OCI-LY7 (cell line): ENCODE results near the gene PSMG4. TPM values are rescaled to one million over a fixed set of nuclear protein-coding genes. Genes with fewer than 3 reads are reported as not detected.
"Not testable (repeated sequence)": the region's sequence is repeated elsewhere in the genome, so short reads cannot be mapped to it uniquely, and the experiment has no call there.

ENCODE experiments used
- BruUV-seq: library from RNA; stranded (reverse); fragments of 400-500 nt; replicated peaks from 2 replicates; lab custom pipeline; 2021; lab: Mats Ljungman, UMichigan
- CTCF ChIA-PET: fragments of 300-600 bp; sonication (Branson Sonifier 250); formaldehyde crosslinking; loops from one replicate; lab custom pipeline; 2022; ENCODE audit warnings: antibody characterized with exemption; ENCODE audit not compliant: unreplicated experiment; lab: Charles Lee
- POLR2A ChIA-PET: fragments of 300-600 bp; sonication (Branson Sonifier 250); formaldehyde crosslinking; loops from one replicate; lab custom pipeline; 2022; ENCODE audit warnings: antibody characterized with exemption; lab: Charles Lee
- DNase-seq: peaks from one replicate; pipeline ENCODE4 v3.0.0-alpha.2; 2015; ENCODE audit warnings: low spot score
- H2AFZ ChIP-seq: fragments of 200-600 bp; sonication (generic), shearing (Covaris generic); 2 replicates; pipeline ENCODE4 v1.6.1; 2014; ENCODE audit warnings: mild to moderate bottlenecking, antibody characterized with exemption, low read length, moderate library complexity
- H3K27ac ChIP-seq: fragments of 200-600 bp; sonication (generic); 2 replicates; pipeline ENCODE4 v1.5.1; 2014; ENCODE audit warnings: mixed run types, low read depth, mild to moderate bottlenecking, moderate library complexity, low read length, inconsistent platforms; ENCODE audit not compliant: poor library complexity, severe bottlenecking
- H3K36me3 ChIP-seq: fragments of 200-600 bp; sonication (generic); 2 replicates; pipeline ENCODE4 v1.6.1; 2014; ENCODE audit warnings: mild to moderate bottlenecking, antibody characterized with exemption, low read length, moderate library complexity, mixed read lengths; ENCODE audit not compliant: insufficient read depth
- H3K4me1 ChIP-seq: fragments of 200-600 bp; sonication (generic); 2 replicates; pipeline ENCODE4 v1.5.1; 2014; ENCODE audit warnings: mild to moderate bottlenecking, low read length; ENCODE audit not compliant: insufficient read depth, poor library complexity, severe bottlenecking
- H3K4me2 ChIP-seq: fragments of 200-600 bp; sonication (generic); 2 replicates; pipeline ENCODE4 v1.6.1; 2014; ENCODE audit warnings: mild to moderate bottlenecking, low read length
- H3K4me3 ChIP-seq: fragments of 200-600 bp; sonication (generic); 2 replicates; pipeline ENCODE4 v1.5.1; 2014; ENCODE audit warnings: mild to moderate bottlenecking, low read depth, low read length; ENCODE audit not compliant: poor library complexity, severe bottlenecking
- H3K79me2 ChIP-seq: fragments of 200-600 bp; sonication (generic); 2 replicates; pipeline ENCODE4 v1.6.1; 2016; ENCODE audit warnings: low read depth, mild to moderate bottlenecking, low read length, moderate library complexity, mixed read lengths; ENCODE audit not compliant: insufficient read depth
- H3K9me2 ChIP-seq: fragments of 200-600 bp; sonication (generic); 2 replicates; pipeline ENCODE4 v1.6.1; 2016; ENCODE audit warnings: mild to moderate bottlenecking, low read length, mixed read lengths; ENCODE audit not compliant: insufficient read depth
- H3K9me3 ChIP-seq: fragments of 200-600 bp; sonication (generic); 2 replicates; pipeline ENCODE4 v1.6.1; 2014; ENCODE audit warnings: mild to moderate bottlenecking, mixed run types, low read length, mixed read lengths
- H4K20me1 ChIP-seq: fragments of 200-600 bp; sonication (generic); 2 replicates; pipeline ENCODE4 v1.6.1; 2014; ENCODE audit warnings: mild to moderate bottlenecking, antibody characterized with exemption, low read length, moderate library complexity, mixed read lengths; ENCODE audit not compliant: insufficient read depth
- EZH2phosphoT487 ChIP-seq: fragments of 200-600 bp; sonication (generic); IDR thresholded peaks from 2 replicates; pipeline ENCODE4 v1.6.1; 2018; ENCODE audit warnings: low read depth, borderline replicate concordance, mild to moderate bottlenecking, mixed run types, antibody characterized with exemption, low read length, moderate library complexity, mixed read lengths
- intact Hi-C: fragments of 100-400 bp; cut with micrococcal nuclease; formaldehyde crosslinking; loops from one replicate; pipeline ENCODE4 v1.10.0; 2022; ENCODE audit not compliant: unreplicated experiment
- total RNA-seq, 2 experiments: library from RNA; depleted of rRNA in 1 of 2; stranded (reverse); fragments of >200 nt in 1 of 2; shearing (Covaris generic) in 1 of 2; gene quantifications; 2 replicates each; pipeline ENCODE4 v1.2.3, GENCODE V29; 2014 to 2022
- TF ChIP-seq, protein P1 (sequence below): fragments of 200-600 bp; sonication (generic); conservative IDR thresholded peaks from 2 replicates; pipeline ENCODE4 v1.5.1; 2014; ENCODE audit warnings: mild to moderate bottlenecking, antibody characterized with exemption, low read length, moderate library complexity, mixed read lengths

Gene PSMG4
- total RNA-seq, 2 experiments from 2014 or later, result 48.9 to 65.4 TPM

DNA sequence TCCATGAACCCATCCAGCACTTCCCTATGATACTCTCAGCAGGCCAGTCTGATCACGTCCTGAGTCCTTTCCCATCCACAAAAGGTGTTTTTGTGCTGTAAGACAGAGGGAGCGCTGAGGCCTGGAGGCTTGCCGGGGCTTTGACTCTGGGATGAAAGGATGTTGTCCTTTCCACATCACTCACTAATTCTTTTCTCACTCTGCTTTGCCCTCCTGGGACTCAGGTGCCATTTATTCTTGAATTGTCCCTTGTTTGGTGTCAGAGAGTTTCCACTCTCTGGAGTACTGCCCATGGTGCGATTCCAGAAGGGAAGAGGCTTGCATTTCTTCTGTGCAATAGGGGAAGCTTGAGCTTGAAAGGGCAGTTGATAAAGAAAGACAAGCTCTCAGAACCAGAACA is 16.0 kb upstream of the PSMG4 start:
- TF ChIP-seq EZH2phosphoT487, result no peak
- TF ChIP-seq, protein P1, sequence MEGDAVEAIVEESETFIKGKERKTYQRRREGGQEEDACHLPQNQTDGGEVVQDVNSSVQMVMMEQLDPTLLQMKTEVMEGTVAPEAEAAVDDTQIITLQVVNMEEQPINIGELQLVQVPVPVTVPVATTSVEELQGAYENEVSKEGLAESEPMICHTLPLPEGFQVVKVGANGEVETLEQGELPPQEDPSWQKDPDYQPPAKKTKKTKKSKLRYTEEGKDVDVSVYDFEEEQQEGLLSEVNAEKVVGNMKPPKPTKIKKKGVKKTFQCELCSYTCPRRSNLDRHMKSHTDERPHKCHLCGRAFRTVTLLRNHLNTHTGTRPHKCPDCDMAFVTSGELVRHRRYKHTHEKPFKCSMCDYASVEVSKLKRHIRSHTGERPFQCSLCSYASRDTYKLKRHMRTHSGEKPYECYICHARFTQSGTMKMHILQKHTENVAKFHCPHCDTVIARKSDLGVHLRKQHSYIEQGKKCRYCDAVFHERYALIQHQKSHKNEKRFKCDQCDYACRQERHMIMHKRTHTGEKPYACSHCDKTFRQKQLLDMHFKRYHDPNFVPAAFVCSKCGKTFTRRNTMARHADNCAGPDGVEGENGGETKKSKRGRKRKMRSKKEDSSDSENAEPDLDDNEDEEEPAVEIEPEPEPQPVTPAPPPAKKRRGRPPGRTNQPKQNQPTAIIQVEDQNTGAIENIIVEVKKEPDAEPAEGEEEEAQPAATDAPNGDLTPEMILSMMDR, result no peak
- H4K20me1 ChIP-seq, result no peaks in the 10 kb centered on the region
- POLR2A ChIA-PET, result no interaction called here
- no peak overlapping the region for H3K4me3 ChIP-seq
- no peaks in the 10 kb centered on the region for H3K9me2 ChIP-seq
- H3K79me2 ChIP-seq, result no peaks in the 10 kb centered on the region
- no peaks in the 10 kb centered on the region for H3K36me3 ChIP-seq
- H3K4me1 ChIP-seq, result peaks cover 4% of the 10 kb centered on the region
- H3K4me2 ChIP-seq, result no peak overlapping the region
- no peak overlapping the region for H3K27ac ChIP-seq
- DNase-seq, result no peak
- H3K9me3 ChIP-seq, result no peaks in the 10 kb centered on the region
- H2AFZ ChIP-seq, result no peak overlapping the region
- CTCF ChIA-PET, result no interaction called here
- no TSS peak for BruUV-seq
- intact Hi-C loops, result no loop called here

DNA sequence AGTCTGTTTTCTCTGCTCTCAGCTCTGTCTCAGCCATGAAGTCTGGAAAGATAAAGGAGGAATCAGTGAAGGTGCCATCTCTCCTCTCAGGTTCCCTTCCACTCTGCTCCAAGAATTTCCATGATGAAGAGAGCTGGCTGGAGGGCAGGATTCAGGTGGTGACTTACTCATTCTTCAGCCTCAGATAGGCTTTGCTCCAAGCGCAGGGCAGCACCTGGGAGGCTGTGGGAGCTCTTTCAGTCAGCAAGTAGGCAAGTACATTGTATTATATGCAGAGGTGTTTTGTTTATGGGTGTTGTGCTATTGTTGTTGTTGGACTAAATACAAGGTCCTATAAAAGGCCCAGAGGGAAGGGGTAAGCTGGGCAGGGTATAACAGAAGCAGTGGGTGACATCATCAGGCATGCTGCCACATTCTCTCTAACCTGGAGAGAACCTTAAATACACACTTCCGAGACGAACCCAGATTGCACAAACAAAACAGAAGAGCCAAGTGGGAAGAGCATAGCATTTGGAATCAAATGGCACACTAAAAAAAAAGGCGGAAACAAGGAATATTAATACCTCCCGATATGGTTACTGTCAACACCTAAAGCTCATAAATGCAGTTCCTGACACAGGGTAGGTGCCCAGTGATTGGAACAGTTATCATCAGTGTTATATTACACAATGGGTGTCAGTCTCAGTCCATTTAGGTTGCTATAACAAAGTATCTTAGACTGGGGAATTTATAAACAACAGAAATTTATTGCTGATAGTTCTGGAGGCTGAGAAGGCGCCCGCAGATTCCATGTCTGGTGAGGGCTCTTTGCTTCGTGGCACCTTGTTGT is 14.5 kb upstream of the PSMG4 start:
- DNase-seq, result no peak
- POLR2A ChIA-PET, result interaction anchor here (0.8 kb wide), 1 partner anchor 1594 kb away, joined by 4 read pairs; no protein-coding TSS in a partner anchor
- Histone ChIP-seq H3K4me1 (no peaks in the 10 kb centered on the region), H2AFZ (no peak overlapping the region), H3K36me3 (no peaks in the 10 kb centered on the region), H3K27ac (no peak overlapping the region), H3K79me2 (no peaks in the 10 kb centered on the region), H3K4me3 (no peak overlapping the region), H3K4me2 (no peak overlapping the region), H4K20me1 (no peaks in the 10 kb centered on the region), H3K9me3 (no peaks in the 10 kb centered on the region), H3K9me2 (no peaks in the 10 kb centered on the region)
- intact Hi-C loops, result no loop called here
- CTCF ChIA-PET, result no interaction called here
- no peak for TF ChIP-seq EZH2phosphoT487
- TF ChIP-seq, protein P1, result no peak
- no TSS peak for BruUV-seq

DNA sequence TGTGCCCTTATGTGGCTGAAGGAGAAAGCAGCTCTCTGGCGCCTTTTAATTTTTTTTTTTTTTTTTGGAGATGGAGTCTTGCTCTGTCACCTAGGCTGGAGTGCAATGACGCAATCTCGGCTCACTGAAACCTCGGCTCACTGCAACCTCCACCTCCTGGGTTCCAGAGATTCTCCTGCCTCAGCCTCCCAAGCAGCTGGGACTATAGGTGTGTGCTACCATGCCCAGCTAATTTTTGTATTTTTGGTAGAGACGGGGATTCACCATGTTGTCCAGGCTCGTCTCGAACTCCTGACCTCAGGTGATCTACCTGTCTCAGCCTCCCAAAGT is 13.9 kb upstream of the PSMG4 start:
- H2AFZ ChIP-seq, H3K27ac ChIP-seq, H4K20me1 ChIP-seq, H3K4me1 ChIP-seq, BruUV-seq, DNase-seq, H3K9me2 ChIP-seq, H3K9me3 ChIP-seq, H3K4me3 ChIP-seq, intact Hi-C loops, H3K79me2 ChIP-seq, H3K36me3 ChIP-seq, H3K4me2 ChIP-seq, CTCF ChIA-PET: not testable (repeated sequence)
- POLR2A ChIA-PET, result interaction anchor here (0.8 kb wide), 1 partner anchor 1595 kb away, joined by 4 read pairs; no protein-coding TSS in a partner anchor
